Measurements from ENCODE around the gene CACNA2D3. TPM values are rescaled to one million over a fixed set of nuclear protein-coding genes. Genes with fewer than 3 reads are reported as not detected.

Gene CACNA2D3
- total RNA-seq, 4 donors from 2014 or later: 0.30 to 9.6 (median 3.9) TPM

DNA sequence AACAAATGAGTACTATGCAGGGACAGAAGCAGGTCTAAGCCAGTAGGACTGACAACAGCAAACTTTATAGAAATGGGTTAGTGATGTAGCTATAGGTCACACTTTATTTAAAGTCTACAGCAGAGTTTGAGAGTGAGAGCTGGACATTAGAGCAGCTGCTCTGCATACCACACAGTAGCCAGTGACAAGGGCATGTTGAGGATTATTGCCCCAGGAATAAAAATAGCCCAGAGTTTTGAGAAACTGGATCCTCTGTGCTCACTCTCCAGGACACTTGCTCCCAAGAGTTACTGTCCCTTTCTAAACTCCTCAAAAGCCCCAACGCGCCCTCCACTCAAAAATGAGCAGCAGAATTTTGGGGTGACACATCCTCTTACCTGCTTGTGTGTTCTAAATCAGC lies 784.4 kb downstream of the CACNA2D3 start:
- H3K36me3 ChIP-seq: no peaks in the 10 kb centered on the region
- no peak overlapping the region for H3K4me3 ChIP-seq
- no peaks in the 10 kb centered on the region for H3K27me3 ChIP-seq
- TF ChIP-seq, protein P1, sequence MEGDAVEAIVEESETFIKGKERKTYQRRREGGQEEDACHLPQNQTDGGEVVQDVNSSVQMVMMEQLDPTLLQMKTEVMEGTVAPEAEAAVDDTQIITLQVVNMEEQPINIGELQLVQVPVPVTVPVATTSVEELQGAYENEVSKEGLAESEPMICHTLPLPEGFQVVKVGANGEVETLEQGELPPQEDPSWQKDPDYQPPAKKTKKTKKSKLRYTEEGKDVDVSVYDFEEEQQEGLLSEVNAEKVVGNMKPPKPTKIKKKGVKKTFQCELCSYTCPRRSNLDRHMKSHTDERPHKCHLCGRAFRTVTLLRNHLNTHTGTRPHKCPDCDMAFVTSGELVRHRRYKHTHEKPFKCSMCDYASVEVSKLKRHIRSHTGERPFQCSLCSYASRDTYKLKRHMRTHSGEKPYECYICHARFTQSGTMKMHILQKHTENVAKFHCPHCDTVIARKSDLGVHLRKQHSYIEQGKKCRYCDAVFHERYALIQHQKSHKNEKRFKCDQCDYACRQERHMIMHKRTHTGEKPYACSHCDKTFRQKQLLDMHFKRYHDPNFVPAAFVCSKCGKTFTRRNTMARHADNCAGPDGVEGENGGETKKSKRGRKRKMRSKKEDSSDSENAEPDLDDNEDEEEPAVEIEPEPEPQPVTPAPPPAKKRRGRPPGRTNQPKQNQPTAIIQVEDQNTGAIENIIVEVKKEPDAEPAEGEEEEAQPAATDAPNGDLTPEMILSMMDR (IDR thresholded peaks at IDR 0.05): no peak
- TF ChIP-seq EP300 (IDR thresholded peaks at IDR 0.05) (no peak), POLR2A (IDR thresholded peaks at IDR 0.05) (no peak)
- WGBS, 2 donors: 88 to 92% methylated on average over 2 of the region's 2 CpGs
- no peaks in the 10 kb centered on the region for H3K4me1 ChIP-seq
- H3K9me3 ChIP-seq: no peaks in the 10 kb centered on the region
- DNase-seq (ENCODE audit: low spot score in 2 of 2): no peak
- no peak overlapping the region for H3K27ac ChIP-seq

DNA sequence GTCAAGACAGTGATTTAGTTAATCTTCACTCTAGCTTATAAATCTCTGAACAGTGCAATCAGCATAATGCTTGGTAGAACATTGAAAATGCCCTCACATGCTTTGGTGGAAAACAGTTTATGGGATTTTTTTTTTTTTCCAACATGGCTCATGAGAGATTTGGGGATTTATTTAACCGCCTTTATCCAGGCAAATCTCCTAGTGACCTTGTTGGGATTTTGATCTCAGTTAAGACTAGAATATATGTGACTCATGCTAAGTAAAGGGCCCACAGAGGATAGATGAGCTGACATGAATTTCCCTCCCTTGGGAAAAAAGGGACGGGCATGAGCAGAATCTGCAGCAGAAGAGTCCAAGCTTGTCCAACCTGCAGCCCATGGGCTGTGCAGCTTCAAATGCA lies 786.8 kb downstream of the CACNA2D3 start:
- WGBS, 2 donors: 84 to 90% methylated on average over 2 of the region's 2 CpGs
- no peaks in the 10 kb centered on the region for H3K27me3 ChIP-seq
- no peaks in the 10 kb centered on the region for H3K9me3 ChIP-seq
- no peaks in the 10 kb centered on the region for H3K4me1 ChIP-seq
- TF ChIP-seq, protein P1 (IDR thresholded peaks at IDR 0.05): no peak
- TF ChIP-seq EP300 (IDR thresholded peaks at IDR 0.05) (no peak), POLR2A (IDR thresholded peaks at IDR 0.05) (no peak)
- peaks cover 0 to 8% (median 0%) of the 10 kb centered on the region in 3 donors for H3K36me3 ChIP-seq
- no peak for DNase-seq (ENCODE audit: low spot score in 2 of 2)
- H3K4me3 ChIP-seq: no peak overlapping the region
- H3K27ac ChIP-seq: no peak overlapping the region

DNA sequence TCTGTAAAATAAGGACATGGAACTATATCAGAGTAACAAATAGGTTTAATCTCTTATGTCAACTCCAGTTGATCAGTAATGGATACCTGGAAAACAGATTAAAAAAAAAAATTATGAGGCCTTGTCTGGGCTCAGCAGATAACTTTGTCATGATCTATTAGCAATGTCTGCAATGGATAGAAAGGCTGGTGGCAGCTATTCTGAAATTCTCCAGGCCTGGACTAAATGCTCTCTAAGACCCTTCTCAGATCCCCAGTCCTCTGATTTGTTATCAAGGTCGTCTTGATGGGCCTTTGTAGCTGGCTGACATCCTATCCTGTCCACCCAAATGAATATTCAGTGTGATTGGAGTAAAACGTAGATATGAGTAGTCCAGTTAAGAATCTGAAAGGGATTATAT lies 791.8 kb downstream of the CACNA2D3 start:
- H3K4me3 ChIP-seq: no peak overlapping the region
- DNase-seq (ENCODE audit: low spot score in 2 of 2): no peak
- H3K9me3 ChIP-seq: no peaks in the 10 kb centered on the region
- H3K27ac ChIP-seq: no peak overlapping the region
- no peaks in the 10 kb centered on the region for H3K27me3 ChIP-seq
- TF ChIP-seq POLR2A (IDR thresholded peaks at IDR 0.05) (no peak), EP300 (IDR thresholded peaks at IDR 0.05) (no peak)
- TF ChIP-seq, protein P1 (IDR thresholded peaks at IDR 0.05): no peak
- no peaks in the 10 kb centered on the region for H3K4me1 ChIP-seq
- H3K36me3 ChIP-seq: peaks cover 0 to 8% (median 0%) of the 10 kb centered on the region in 3 donors
- WGBS, 2 donors: 60 to 70% methylated on average over 2 of the region's 2 CpGs

DNA sequence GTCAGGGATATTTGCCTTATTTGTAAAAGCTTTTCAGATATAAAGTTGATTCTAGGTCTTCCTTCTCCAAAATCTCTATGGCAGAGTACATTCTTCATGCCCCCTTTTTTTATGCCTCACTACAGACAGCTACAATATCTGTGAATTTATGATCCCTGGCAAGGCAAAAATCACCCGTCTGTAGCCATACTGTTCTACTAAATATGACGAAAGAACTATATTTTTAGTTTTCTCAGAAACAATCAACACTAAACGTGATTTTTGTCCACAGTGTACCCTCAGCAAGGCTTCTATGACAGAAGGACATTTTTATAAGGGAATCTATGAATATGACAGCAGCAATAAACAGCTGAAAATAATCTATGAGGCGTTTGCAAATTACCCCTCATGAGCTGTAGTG lies 792.8 kb downstream of the CACNA2D3 start:
- TF ChIP-seq POLR2A (IDR thresholded peaks at IDR 0.05) (no peak), EP300 (IDR thresholded peaks at IDR 0.05) (no peak)
- TF ChIP-seq, protein P1 (IDR thresholded peaks at IDR 0.05): no peak
- H3K4me1 ChIP-seq: no peaks in the 10 kb centered on the region
- WGBS, 2 donors: 32 to 37% methylated on average over 4 of the region's 4 CpGs
- peaks cover 0 to 8% (median 0%) of the 10 kb centered on the region in 3 donors for H3K36me3 ChIP-seq
- H3K4me3 ChIP-seq: no peak overlapping the region
- no peak for DNase-seq (ENCODE audit: low spot score in 2 of 2)
- H3K9me3 ChIP-seq: no peaks in the 10 kb centered on the region
- no peak overlapping the region for H3K27ac ChIP-seq
- no peaks in the 10 kb centered on the region for H3K27me3 ChIP-seq

DNA sequence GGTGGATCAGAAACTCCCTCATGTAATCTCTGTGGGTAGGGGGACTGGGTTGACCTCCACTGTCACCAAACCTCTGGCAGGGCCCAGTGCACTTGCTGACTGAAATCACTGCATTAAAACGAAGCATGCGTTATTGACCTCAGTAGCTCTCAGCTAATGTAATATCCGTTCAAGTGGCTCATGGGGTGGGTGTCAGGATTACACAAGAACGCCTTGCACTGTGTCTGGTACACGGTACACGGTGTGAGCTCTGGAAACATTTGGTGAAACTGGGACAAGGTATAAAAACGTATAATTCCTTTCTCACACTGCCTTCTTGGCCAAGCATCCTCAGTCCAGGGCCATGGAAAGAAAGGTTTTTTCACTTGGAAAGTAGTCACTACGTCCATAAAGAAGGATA lies 793.6 kb downstream of the CACNA2D3 start:
- no peak overlapping the region for H3K27ac ChIP-seq
- WGBS, 2 donors: 88 to 91% methylated on average over 8 of the region's 8 CpGs
- H3K4me1 ChIP-seq: no peaks in the 10 kb centered on the region
- DNase-seq (ENCODE audit: low spot score in 2 of 2): no peak
- H3K9me3 ChIP-seq: no peaks in the 10 kb centered on the region
- TF ChIP-seq POLR2A (IDR thresholded peaks at IDR 0.05) (no peak), EP300 (IDR thresholded peaks at IDR 0.05) (no peak)
- TF ChIP-seq, protein P1 (IDR thresholded peaks at IDR 0.05): no peak
- no peaks in the 10 kb centered on the region for H3K27me3 ChIP-seq
- H3K36me3 ChIP-seq: peaks cover 0 to 8% (median 0%) of the 10 kb centered on the region in 3 donors
- H3K4me3 ChIP-seq: no peak overlapping the region

All from tibial nerve (tissue), 4 donors.